ENCODE results near the gene KNDC1.
A peak's percentile ranks its signal among the peaks of the same experiment; 100 is the strongest.
"Not testable (repeated sequence)": the region's sequence is repeated elsewhere in the genome, so short reads cannot be mapped to it uniquely, and the experiment has no call there.

Gene KNDC1

GRCh38 chr10:133209117-133209516, 49.1 kb downstream of the KNDC1 start:
- no peak for DNase-seq

- no peak for DNase-seq
Observed at GRCh38 chr10:133209641-133210040, 49.6 kb downstream of the KNDC1 start.

GRCh38 chr10:133210398-133211140, 50.5 kb downstream of the KNDC1 start:
- DNase-seq = no peak

DNA sequence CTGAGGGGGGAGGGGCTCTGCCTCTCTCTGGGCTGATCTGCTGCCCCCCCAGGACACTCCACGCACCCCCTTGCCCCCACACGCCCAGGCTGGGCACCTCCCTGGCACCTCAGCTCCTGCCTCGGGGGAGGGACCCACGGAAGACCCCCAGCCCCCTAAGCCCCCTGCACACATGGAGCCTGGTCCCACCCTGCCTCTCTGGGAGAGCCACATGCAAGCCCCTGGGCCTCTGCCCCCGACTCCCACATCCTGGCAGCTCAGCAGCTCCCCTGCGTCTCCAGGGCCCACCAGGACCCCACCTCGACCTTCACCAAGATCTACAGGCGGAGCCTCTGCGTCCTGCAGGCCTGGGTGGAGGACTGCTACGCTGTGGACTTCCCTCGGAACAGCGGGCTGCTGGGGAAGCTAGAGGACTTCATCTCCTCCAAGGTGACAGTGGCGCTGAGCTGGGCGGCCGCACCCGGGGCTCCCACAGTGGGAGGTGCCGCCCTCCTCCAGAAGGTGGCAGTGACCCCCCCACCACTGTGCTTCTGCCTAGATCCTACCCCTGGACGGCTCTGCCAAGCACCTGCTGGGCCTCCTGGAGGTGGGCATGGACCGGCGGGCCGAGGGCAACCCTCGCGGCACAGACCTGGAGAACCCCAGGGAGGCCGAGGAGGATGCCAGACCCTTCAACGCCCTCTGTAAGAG, 51.3 kb downstream of the KNDC1 start:
- no peak for DNase-seq

DNA sequence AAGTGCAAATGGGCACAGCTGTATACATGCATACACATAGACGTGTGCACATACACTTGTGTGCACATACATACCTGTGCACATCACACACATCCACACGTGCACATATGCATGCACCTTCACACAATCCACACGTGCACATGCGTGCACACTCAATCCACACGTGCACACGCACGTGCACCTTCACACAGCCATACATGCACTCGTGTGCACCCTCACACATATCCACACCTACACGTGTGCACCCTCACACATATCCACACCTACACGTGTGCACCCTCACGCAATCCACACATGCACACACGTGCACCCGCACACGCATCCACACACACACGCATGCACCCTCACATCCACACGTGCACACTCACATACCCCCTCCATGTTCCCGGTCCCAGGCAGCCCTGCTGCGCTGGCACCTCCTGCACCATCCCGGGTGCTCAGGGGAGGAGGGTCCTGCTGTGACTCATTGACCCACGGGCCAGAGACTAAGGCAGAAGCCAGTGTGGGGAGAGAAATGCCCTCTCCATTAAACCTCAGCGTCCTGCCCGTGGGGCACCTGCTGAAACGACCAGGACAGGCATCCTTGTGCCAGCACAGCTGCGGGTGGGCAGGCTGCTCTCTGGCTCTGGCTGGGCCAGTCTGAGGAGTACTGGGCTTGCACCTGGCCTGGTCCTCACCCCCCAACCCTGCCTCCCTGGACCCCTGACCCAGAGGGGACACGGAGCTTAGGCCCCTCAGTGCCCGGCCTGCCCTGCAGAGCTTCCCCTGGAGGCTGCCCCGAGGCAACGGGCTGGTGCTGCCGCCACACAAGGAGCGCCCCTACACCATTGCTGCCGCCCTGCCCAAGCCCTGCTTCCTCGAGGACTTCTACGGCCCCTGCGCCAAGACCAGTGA, 52.2 kb downstream of the KNDC1 start:
- no peak for DNase-seq

- DNase-seq = peak in 2 of 3 experiments; percentile 4 to 13
Observed at GRCh38 chr10:133212853-133213494, 53.0 kb downstream of the KNDC1 start.

DNA sequence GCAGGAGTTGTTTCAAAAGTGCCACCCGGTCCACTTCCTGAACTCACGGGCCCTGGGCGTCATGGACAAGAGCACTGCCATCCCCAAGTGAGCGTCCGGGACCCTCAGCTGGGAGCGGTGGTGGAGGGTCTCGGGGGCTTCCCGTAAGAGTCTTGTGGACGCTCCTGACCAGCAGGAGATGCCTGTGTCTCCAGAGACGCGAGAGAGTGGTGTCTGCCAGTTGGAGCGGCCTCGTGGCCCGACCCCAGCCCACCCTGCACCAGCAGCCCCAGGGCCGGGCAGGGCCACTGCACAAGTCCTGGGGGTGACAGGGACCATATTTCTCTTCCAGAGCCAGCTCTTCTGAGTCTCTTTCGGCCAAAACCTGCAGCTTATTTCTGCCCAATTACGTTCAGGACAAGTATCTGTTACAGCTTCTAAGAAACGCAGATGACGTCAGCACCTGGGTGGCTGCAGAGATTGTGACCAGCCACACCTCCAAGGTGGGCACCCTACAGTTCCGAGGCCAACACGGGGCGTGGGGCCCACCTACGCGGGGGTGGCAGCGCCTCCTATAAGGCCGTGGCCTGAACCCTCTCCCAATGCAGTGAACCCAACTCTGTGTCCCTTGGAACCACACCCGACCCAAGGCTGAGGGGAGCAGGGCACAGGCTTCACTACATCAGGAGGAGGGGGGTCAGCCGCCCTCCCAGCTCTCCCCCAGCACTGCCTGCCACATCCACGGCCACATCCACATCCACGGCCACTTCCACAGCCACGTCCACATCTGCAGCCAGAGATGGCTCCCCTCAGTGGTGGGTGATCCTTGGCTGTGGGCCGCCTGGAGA, 53.8 kb downstream of the KNDC1 start:
- DNase-seq = no peak

DNA sequence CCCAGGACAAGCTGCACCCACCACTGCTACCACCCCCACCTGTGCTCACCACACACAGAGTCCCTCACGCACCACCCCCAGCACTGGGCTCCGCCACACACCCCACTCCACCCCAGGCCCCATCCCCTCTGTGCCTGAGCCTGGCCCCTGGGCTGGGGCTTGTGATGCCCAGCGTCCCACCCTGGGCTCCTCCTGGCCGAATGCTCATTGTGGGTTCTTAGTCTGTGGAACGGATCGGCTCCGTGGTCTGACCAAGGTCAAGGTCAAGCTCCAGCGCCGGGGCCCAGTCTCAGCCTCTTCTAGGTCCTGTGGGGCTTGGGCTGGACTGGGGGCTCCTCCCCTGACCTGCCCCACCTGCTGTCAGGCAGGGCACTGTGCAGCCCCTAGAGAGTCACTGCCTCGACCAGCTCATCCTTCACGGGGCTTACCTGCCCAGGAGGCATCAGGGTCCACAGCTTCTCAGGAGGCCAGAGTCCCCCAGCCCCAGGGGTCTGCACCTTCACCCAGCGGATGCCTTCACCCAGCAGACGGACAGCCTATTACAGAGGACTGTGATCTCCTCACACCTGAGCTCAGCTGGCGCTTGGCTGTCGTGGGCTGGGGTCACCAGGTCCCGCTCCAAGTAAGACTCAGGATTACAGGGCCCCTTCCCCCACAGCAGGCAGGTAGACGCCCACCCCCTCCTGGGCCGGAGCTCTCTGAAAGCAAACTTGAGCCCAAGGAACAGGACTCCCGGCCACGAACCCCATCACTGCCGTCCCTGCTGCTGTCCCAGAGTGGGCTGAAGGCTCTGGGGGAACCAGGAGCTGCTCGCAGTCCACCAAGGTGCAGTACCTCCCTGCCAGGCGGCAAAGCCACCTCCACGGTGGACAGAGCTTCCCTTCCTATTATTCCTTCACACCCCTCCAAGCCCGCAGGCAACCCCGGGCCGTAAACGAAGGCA, 54.7 kb downstream of the KNDC1 start:
- DNase-seq = no peak

DNA sequence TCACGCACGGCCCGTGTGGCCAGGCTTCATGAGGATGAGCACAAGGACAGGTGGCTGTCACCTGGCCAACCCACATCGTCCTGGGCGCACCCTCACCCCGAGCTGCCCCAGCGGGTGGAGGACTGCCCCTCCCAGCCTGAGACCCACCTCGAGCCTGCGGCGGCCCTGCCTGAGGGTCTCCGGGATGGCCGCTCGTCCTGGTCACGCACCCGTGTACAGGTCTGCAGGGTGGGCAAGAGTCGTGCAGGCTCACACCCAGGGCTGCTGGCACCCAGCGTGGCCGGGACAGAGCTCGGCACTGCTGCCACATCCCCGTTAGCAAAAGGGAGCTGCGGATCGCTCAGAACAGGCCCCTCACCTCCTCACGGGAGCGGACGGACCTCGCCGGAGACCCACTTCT, 55.6 kb downstream of the KNDC1 start:
- DNase-seq = no peak

DNA sequence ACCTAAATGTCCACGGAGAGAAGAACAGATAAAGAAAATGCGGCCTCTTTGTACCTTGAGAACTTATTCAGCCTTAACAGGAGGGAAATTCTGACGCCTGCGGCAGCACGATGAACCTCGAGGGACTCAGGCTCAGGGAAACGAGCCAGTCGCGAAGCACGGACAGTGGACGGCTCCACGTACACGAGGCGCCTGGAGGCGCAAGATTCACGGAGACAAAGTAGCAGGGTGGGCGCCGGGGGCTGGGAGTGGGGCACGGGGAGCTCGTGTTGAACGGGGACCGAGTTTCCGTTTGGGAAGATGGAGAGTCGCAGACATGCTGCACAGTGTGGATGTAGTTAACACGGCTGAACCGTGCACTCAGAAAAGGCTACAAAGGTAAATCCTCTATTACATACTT, 56.8 kb downstream of the KNDC1 start:
- DNase-seq = no peak

GRCh38 chr10:133217800-133218589, 58.0 kb downstream of the KNDC1 start:
- DNase-seq = no peak

DNA sequence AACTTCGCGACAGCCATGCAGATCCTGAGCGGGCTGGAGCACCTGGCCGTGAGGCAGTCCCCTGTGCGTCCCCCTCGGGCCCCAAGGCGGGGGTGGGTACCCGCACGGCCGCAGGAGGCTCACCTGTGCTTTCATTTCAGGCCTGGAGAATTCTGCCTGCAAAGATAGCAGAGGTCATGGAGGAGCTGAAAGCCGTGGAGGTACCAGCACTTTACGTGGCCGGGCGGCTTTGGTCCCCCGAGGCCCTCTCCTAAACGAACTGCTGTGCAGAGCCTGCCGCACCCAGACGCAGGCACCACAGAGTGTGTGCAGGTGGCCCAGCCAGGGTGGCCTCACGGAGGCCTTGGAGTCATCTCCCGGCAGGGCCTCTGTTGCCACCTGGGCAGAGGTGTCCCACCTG, 58.9 kb downstream of the KNDC1 start:
- no peak for DNase-seq

DNA sequence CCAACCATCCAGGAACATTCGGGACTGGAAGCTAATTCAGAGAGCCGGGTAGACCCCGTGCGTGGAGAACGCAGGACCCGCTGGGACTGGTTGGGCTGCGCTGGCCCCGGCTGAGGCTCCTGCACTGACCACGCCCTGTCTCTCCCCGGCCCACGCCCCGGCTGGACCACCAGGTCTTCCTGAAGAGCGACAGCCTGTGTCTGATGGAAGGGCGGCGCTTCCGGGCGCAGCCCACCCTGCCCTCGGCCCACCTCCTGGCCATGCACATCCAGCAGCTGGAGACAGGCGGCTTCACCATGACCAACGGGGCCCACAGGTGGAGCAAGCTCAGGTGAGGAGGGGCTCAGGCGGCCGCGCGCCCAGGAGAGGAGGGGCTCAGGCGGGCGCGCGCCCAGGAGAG, 59.8 kb downstream of the KNDC1 start:
- DNase-seq = no peak

GRCh38 chr10:133221331-133221730, 61.3 kb downstream of the KNDC1 start:
- DNase-seq = no peak

- DNase-seq = not testable (repeated sequence)
Observed at GRCh38 chr10:133221756-133222155, 61.7 kb downstream of the KNDC1 start.

GRCh38 chr10:133224076-133224475, 64.1 kb downstream of the KNDC1 start:
- DNase-seq = no peak

- no peak for DNase-seq
Observed at GRCh38 chr10:133224756-133225372, 64.8 kb downstream of the KNDC1 start.

GRCh38 chr10:133225707-133226191, 65.7 kb downstream of the KNDC1 start:
- no peak for DNase-seq

DNA sequence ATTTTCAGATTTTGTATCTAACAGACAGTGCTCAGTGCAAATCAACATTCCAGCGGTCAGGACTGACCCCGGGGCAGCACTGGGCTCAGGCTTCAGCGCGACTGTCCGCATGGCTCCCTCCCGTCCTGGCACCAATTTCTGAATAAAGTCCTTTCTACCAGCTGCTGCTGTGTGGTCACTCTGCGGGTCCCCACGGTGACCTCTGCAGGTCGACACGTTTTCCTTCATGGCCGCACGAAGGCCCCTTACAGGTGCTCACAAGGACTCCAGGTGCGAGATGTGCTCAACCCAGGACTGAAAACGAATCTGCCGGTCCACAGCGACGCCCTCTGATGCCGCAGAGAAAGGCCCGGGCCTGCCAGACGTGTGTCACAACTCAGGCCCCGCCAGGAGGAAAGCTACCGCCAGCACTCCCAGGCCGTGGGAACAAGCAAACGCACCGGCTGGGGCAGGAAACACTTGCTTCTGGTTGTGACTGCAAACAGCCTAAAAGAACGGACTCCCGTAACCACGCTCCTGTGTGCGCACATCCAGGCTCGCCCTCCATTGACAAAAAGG, 66.3 kb downstream of the KNDC1 start:
- no peak for DNase-seq

All from NCI-H1417 (cell line).